ENCODE data around the gene POU2AF2.

Gene POU2AF2

GRCh38 chr11:111334532-111335502, 89.3 kb downstream of the POU2AF2 start:
- DNase-seq = no peak

DNA sequence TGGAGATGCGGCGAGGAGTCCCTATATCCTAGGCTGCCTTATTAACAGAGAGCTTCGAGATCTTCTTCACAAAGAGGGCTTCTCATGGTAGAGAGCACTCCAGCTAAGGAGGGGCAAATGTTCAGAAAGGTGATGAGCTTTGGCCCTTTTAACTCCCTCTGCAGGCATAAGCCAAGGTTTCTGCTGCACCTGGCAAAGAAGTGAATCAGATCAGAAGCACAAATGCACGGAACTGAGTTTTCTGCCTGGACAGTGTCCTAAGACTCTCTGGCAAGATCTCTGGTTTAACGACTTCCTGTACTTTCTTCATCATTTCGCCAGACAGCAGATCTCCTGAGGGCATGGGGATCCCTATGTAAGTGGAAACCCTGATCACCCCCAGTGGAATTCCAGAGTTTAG, 90.0 kb downstream of the POU2AF2 start:
- no peak for DNase-seq
